Hepatocyte (in vitro differentiated cells): ENCODE results near the gene SEZ6L2.

Experiments used
- CTCF ChIP-seq: fragments of 200-600 bp; sonication (generic); IDR thresholded peaks from 2 replicates; pipeline ENCODE4 v1.5.1; 2016; ENCODE audit warnings: antibody characterized with exemption, mild to moderate bottlenecking; ENCODE audit not compliant: poor library complexity
- EZH2phosphoT487 ChIP-seq: fragments of 200-600 bp; sonication (generic); IDR thresholded peaks from one replicate; pipeline ENCODE4 v1.6.1; 2018; ENCODE audit warnings: antibody characterized with exemption, mild to moderate bottlenecking, low read depth, moderate library complexity; ENCODE audit not compliant: unreplicated experiment, severe bottlenecking

- no peak for TF ChIP-seq CTCF
- TF ChIP-seq EZH2phosphoT487 = no peak
These were observed 74.0 kb downstream of the SEZ6L2 start for GRCh38 chr16:29825145-29826044.
